Astrocyte (in vitro differentiated cells and primary cell): Measurements from ENCODE around the gene PRSS50.

Source experiments
- EZH2 ChIP-seq: IDR thresholded peaks from 2 replicates; pipeline ENCODE4 v1.6.1; 2012; ENCODE audit warnings: mild to moderate bottlenecking, low read length, inconsistent platforms; ENCODE audit not compliant: insufficient read depth
- TF ChIP-seq, protein P1 (sequence below): IDR thresholded peaks from 2 replicates; pipeline ENCODE4 v1.5.1; 2011; ENCODE audit warnings: low read depth, mild to moderate bottlenecking, inconsistent platforms, low read length, moderate library complexity; ENCODE audit not compliant: insufficient read depth

DNA sequence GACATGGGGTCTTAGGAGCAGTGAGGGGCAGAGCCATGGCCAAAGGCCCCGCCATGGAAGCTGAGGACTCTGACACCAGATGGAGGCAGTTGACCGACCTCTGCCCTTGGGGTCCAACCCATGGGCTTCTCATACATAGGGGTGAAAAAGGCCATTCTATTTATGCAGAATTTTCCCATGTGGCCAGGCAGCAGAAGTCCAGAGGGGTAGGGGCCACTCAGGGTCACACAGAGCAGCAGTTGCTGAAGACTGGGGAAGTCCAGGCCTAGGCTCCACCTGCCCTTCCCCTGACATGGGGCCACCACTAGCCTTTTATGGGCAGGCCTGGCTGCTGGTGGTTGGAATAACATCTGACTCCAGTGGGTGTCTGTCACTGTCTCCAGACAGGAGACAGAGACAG, 6.4 kb downstream of the PRSS50 start:
- TF ChIP-seq, protein P1, sequence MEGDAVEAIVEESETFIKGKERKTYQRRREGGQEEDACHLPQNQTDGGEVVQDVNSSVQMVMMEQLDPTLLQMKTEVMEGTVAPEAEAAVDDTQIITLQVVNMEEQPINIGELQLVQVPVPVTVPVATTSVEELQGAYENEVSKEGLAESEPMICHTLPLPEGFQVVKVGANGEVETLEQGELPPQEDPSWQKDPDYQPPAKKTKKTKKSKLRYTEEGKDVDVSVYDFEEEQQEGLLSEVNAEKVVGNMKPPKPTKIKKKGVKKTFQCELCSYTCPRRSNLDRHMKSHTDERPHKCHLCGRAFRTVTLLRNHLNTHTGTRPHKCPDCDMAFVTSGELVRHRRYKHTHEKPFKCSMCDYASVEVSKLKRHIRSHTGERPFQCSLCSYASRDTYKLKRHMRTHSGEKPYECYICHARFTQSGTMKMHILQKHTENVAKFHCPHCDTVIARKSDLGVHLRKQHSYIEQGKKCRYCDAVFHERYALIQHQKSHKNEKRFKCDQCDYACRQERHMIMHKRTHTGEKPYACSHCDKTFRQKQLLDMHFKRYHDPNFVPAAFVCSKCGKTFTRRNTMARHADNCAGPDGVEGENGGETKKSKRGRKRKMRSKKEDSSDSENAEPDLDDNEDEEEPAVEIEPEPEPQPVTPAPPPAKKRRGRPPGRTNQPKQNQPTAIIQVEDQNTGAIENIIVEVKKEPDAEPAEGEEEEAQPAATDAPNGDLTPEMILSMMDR, result no peak
- no peak for TF ChIP-seq EZH2
